Putamen (tissue), 1 donor: Measurements from ENCODE around the gene FRMD3.

Experiments used
- DNase-seq: peaks from one replicate; pipeline ENCODE4 v3.0.0-alpha.2; 2016; ENCODE audit warnings: low spot score

FRMD3 gene

DNA sequence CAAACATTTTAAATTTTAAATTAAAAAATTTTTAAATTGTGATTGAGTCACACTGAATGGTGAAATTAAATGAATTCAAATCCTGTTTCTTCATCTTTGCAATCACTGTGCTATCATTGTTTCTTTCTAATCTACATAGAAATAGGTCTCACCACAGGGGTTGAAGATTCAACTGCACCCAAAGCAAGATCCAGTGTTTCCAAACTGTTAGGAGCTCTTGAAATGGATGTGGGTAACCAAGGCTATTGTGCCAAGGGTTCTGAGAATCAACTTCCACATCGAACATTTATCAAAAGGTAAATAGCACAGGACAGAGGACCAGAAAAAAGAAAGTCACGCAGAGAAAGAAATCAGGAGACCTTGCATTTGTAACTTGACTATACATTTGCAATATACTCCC is 302.7 kb downstream of the FRMD3 start:
- no peak for DNase-seq

DNA sequence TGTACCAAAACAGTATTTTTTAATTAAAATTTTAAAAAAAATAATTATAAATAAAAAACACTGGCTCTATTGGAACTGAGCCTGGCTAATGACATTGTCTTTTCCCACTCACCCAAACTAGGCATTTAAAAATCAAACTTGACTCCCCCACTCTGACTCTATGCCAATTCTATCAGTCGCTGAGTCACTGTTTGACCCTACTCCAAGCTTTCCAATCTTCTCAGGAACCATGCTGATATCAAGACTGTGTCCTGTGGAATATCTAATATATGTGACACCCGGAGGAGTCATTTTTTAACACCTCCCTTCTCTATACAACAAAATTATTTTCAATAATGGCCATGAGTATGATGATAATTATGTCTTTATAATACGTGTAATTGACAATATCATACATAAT is 303.7 kb downstream of the FRMD3 start:
- no peak for DNase-seq

GRCh38 chr9:83233647-83234046 is 304.6 kb downstream of the FRMD3 start:
- no peak for DNase-seq

DNA sequence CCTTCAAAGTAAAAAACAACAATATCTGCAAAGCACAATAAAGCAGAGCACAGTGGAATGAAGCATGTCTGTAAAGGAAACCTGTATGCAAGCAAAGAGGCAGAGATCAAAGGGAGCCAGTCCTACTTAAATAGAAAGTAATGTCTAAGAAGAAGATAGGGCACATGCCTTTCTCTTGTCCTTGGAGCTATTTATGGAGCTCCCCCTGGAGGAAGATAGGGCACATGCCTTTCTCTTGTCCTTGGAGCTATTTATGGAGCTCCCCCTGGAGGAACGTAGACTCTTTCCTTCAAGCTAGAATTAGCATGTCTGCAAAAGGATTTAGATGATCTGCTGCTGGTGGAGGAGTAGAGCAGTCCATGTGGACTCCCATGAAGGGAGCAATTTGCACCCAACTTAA is 307.2 kb downstream of the FRMD3 start:
- DNase-seq: no peak

GRCh38 chr9:83220730-83221129 is 317.5 kb downstream of the FRMD3 start:
- DNase-seq: no peak

GRCh38 chr9:83219924-83220438 is 318.2 kb downstream of the FRMD3 start:
- DNase-seq: no peak

DNA sequence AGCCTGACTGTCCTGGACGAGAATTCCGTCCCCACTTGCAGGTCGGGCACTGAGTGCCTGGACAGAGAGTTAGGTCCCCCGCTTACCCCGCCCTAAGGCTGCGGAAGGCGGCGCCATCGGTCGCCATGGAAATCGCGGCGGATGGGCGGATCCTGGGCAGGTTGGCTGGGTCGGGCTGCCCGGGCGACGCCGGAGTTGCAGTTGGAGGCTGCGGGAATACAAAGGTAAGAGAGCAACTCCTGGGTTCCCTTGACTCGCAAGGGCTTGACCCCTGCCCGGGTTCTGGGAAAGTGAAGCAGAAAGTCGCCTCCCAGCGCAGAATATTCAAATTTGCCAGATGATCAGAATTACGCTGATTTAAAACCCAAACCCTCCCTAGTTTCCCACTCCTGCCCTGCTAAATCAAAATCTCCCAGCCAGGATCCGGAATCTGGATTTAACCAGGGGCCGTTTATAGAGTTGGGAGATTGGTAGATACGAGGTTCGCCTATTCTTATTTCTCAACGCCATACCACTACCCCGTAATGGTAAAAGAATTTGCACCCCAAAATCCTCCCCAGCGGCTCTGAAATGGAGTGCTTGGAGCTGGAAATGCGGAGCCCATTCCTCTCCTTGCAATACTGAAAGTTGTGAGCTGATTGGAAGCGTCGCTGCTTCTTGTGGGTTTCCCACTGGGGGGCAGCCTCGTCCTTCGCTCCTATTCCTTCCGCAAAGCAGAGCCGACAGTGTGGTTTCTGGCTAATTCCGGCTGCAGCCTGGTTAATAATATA is 318.9 kb downstream of the FRMD3 start:
- DNase-seq: peak; percentile 40

DNA sequence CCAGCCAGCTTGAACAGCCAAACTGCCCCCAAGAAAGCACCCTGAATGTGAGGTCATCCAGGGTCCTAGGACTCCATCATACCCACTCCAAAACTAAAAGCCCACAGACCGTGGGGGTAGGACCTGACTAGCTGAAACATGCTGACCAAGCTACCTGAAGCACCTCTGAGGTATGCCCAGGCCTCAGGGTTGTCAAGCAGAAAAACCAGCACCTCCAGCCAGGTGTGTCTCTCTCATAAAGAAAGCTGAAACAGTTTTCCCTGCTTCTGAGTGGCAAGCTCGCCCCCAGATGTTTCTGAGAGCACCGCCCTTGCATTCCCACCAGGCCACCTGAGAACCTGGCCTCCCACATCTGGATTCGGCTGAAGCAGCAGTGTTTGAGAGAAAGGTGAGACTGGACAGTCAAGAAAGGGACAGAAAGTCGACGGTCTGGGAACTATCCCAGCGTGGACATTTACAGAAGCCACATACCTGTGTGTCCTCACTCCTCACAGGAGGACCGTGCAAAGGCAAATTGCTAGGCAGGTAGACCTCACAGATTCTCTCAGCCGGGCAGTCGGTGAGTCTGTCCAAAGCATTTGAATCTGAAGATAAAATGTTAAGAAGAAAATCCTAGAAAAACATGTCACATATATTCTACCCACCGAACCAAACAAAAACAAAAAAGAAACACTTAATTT is 319.6 kb downstream of the FRMD3 start:
- DNase-seq: no peak

DNA sequence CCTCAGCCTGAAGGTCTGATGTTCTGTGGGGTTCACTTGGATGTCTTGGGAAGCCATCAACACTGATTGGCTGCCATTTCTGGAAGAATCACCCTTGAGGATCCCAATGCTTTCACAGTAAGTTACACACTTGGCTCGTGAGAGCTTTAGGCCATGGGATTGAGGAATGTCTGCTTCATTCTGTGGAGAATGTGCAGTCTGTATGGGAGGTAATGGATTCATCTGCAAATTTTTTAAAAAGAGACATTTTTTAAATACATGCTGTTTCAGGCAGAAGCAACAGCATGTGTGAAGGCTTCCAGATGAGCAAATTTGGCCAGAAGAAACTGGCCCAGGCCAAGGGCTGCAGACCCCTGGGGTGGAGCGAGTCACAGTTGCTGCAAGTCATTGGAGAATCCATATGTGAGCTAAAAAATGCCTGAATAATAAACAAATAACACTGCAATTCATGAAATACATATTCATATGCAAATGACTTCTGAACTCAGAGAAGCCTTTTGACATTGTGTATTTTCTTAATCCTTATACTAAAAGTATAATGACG is 328.9 kb downstream of the FRMD3 start:
- no peak for DNase-seq

GRCh38 chr9:83208065-83208850 is 329.9 kb downstream of the FRMD3 start:
- no peak for DNase-seq

GRCh38 chr9:83204047-83204446 is 334.2 kb downstream of the FRMD3 start:
- no peak for DNase-seq

DNA sequence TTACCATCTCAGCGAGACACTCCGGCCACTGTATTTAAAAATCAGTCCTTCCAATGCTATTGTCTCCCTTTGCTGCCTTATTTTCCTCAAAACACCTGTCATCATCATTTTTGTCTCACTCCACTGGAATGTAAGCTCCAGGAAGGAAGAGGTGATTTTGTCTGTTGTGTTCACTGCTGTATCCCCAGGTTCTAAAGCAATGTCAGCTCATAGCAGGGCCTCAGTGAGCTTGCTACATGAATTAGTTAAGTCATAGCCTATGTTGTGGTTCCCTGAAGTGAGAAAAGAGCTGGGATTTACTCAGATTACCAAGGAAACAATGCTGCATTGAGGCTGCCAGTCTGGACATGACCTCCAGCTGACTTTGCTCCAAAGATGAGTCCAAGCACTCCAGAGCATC is 337.7 kb downstream of the FRMD3 start:
- no peak for DNase-seq

DNA sequence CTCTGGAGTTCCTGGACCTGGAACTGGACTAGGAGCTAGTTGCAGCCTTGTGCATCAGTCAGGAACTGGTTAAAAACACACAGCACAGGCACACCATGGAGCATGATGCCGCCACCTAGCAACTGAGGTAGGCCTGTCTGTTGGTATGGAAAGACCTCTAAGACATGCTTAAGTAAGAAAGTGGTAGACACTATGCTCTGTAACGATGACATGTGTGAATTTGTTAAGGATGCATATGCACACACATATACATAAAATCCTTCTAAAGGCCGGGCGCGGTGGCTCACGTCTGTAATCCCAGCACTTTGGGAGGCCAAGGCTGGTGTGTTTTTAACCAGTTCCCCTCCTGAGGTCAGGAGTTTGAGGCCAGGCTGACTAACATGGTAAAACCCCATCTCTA is 338.4 kb downstream of the FRMD3 start:
- DNase-seq: no peak

- DNase-seq: peak; percentile 24
These were observed 339.0 kb downstream of the FRMD3 start for GRCh38 chr9:83199240-83199639.

- DNase-seq: no peak
These were observed 339.8 kb downstream of the FRMD3 start for GRCh38 chr9:83198371-83198770.

GRCh38 chr9:83197591-83197990 is 340.6 kb downstream of the FRMD3 start:
- DNase-seq: no peak

- DNase-seq: no peak
These were observed 341.3 kb downstream of the FRMD3 start for GRCh38 chr9:83196946-83197345.
